Ishikawa (cell line): ENCODE results near the gene GDF11.

ENCODE experiments used
- REST ChIP-seq: IDR thresholded peaks from 2 replicates; pipeline ENCODE4 v1.6.1; 2012; ENCODE audit warnings: low read depth, mild to moderate bottlenecking
- TF ChIP-seq, protein P1 (sequence below): IDR thresholded peaks from 2 replicates; pipeline ENCODE4 v1.6.1; 2012

- no peak for TF ChIP-seq REST
- TF ChIP-seq, protein P1, sequence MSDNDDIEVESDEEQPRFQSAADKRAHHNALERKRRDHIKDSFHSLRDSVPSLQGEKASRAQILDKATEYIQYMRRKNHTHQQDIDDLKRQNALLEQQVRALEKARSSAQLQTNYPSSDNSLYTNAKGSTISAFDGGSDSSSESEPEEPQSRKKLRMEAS, result no peak
Measured at GRCh38 chr12:55719371-55719770, 23.6 kb upstream of the GDF11 start.
